Fibroblast of lung (primary cell): ENCODE data around the gene RBBP8. TPM values are rescaled to one million over a fixed set of nuclear protein-coding genes. Genes with fewer than 3 reads are reported as not detected.
A peak's percentile ranks its signal among the peaks of the same experiment; 100 is the strongest.

Source experiments
- DNase-seq, 2 donors: peaks; one replicate each; pipeline versions ENCODE4 v3.0.0 to v3.0.0-alpha.2; 2010; ENCODE audit warnings: low read depth in 2 of 2
- H2AFZ ChIP-seq: 2 replicates; pipeline ENCODE4 v1.5.1; 2012; ENCODE audit warnings: low read length, control low read depth, inconsistent platforms
- H3K27ac ChIP-seq: 2 replicates; pipeline ENCODE4 v1.5.1; 2011; ENCODE audit warnings: low read length, control low read depth; ENCODE audit not compliant: insufficient read depth
- H3K27me3 ChIP-seq: 2 replicates; pipeline ENCODE4 v1.5.1; 2011; ENCODE audit warnings: mild to moderate bottlenecking, low read length; ENCODE audit not compliant: control insufficient read depth, insufficient read depth
- H3K36me3 ChIP-seq: 2 replicates; pipeline ENCODE4 v1.5.1; 2011; ENCODE audit warnings: low read length; ENCODE audit not compliant: control insufficient read depth, insufficient read depth
- H3K4me1 ChIP-seq: 2 replicates; pipeline ENCODE4 v1.5.1; 2011; ENCODE audit warnings: low read length; ENCODE audit not compliant: control insufficient read depth, insufficient read depth; ENCODE audit errors: extremely low read depth
- H3K4me2 ChIP-seq: 2 replicates; pipeline ENCODE4 v1.5.1; 2011; ENCODE audit warnings: low read length, control low read depth; ENCODE audit not compliant: insufficient read depth; ENCODE audit errors: extremely low read depth
- H3K4me3 ChIP-seq, 4 experiments: fragments of 200-600 bp in 1 of 4; sonication (generic) in 1 of 4; replicated peaks in 1 of 4; 2 replicates each; pipeline ENCODE4 v1.5.1; 2011 to 2016; ENCODE audit warnings: low read length in 4 of 4, low read depth in 3 of 4, mild to moderate bottlenecking in 3 of 4, control low read depth in 2 of 4, inconsistent platforms in 1 of 4, mixed read lengths in 1 of 4; ENCODE audit not compliant: insufficient read depth in 1 of 4; ENCODE audit errors: control extremely low read depth in 1 of 4
- H3K79me2 ChIP-seq: 2 replicates; pipeline ENCODE4 v1.5.1; 2012; ENCODE audit warnings: mild to moderate bottlenecking, low read length, inconsistent platforms; ENCODE audit not compliant: control insufficient read depth, insufficient read depth
- H3K9ac ChIP-seq: 2 replicates; pipeline ENCODE4 v1.5.1; 2011; ENCODE audit warnings: mild to moderate bottlenecking, low read length, control low read depth; ENCODE audit not compliant: insufficient read depth
- H3K9me3 ChIP-seq: 2 replicates; pipeline ENCODE4 v1.5.1; 2012; ENCODE audit warnings: low read depth, low read length; ENCODE audit not compliant: control insufficient read depth, insufficient read depth
- H4K20me1 ChIP-seq: 2 replicates; pipeline ENCODE4 v1.5.1; 2011; ENCODE audit warnings: low read length; ENCODE audit not compliant: control insufficient read depth, insufficient read depth; ENCODE audit errors: extremely low read depth
- CTCF ChIP-seq, 2 donors: IDR thresholded peaks in 1 of 2; conservative IDR thresholded peaks in 1 of 2; 1 replicate in 1 of 2; 2 replicates in 1 of 2; pipeline ENCODE4 v1.5.1; 2011 to 2012; ENCODE audit warnings: low read length in 2 of 2, control low read depth in 1 of 2, inconsistent platforms in 1 of 2, low read depth in 1 of 2, mild to moderate bottlenecking in 1 of 2
- EZH2 ChIP-seq: IDR thresholded peaks from 2 replicates; pipeline ENCODE4 v1.5.1; 2012; ENCODE audit warnings: low read length, control low read depth, mild to moderate bottlenecking; ENCODE audit errors: missing control alignments
- polyA plus RNA-seq, 2 donors: library from polyadenylated mRNA; depleted of rRNA in 1 of 2; stranded (reverse) in 1 of 2; unstranded in 1 of 2; fragments of >200 nt; gene quantifications; 2 replicates each; pipeline ENCODE4 v1.2.1, GENCODE V29; 2011 to 2012; ENCODE audit warnings: missing spikeins in 1 of 2
- total RNA-seq: library from RNA; depleted of rRNA; stranded (reverse); fragments of >200 nt; gene quantifications from 2 replicates; pipeline ENCODE4 v1.2.1, GENCODE V29; 2014

RBBP8 gene
- total and polyA plus RNA-seq, 2 donors (not counting 1 experiment from before 2014, with no cell fraction given): 17.8 to 21.0 TPM

GRCh38 chr18:23069481-23069880, 136.4 kb downstream of the RBBP8 start:
- Histone ChIP-seq H3K36me3 (no peaks in the 10 kb centered on the region), H3K27ac (no peak overlapping the region), H3K9me3 (no peaks in the 10 kb centered on the region), H3K79me2 (no peaks in the 10 kb centered on the region), H2AFZ (no peak overlapping the region), H3K9ac (no peak overlapping the region), H3K27me3 (no peaks in the 10 kb centered on the region), H3K4me3 (no peak overlapping the region), H4K20me1 (no peaks in the 10 kb centered on the region), H3K4me2 (no peak overlapping the region), H3K4me1 (no peaks in the 10 kb centered on the region)
- TF ChIP-seq EZH2: no peak
- TF ChIP-seq CTCF (conservative IDR thresholded peaks at IDR 0.05 in 1 of 2, IDR thresholded peaks at IDR 0.05 in 1 of 2; ENCODE audit: low read depth in 1 of 2, low read length in 2 of 2): no peak
- DNase-seq: no peak

GRCh38 chr18:23069898-23070297, 136.8 kb downstream of the RBBP8 start:
- Histone ChIP-seq H3K36me3 (no peaks in the 10 kb centered on the region), H3K79me2 (no peaks in the 10 kb centered on the region)
- TF ChIP-seq EZH2 (no peak), CTCF (conservative IDR thresholded peaks at IDR 0.05 in 1 of 2, IDR thresholded peaks at IDR 0.05 in 1 of 2; ENCODE audit: low read depth in 1 of 2, low read length in 2 of 2) (no peak)

GRCh38 chr18:23071285-23071684, 138.2 kb downstream of the RBBP8 start:
- TF ChIP-seq CTCF (conservative IDR thresholded peaks at IDR 0.05 in 1 of 2, IDR thresholded peaks at IDR 0.05 in 1 of 2; ENCODE audit: low read depth in 1 of 2, low read length in 2 of 2) (no peak), EZH2 (no peak)
- Histone ChIP-seq H3K4me2 (no peak overlapping the region), H2AFZ (no peak overlapping the region), H4K20me1 (no peaks in the 10 kb centered on the region), H3K27ac (no peak overlapping the region), H3K36me3 (no peaks in the 10 kb centered on the region), H3K4me1 (no peaks in the 10 kb centered on the region), H3K9ac (no peak overlapping the region), H3K79me2 (no peaks in the 10 kb centered on the region), H3K27me3 (no peaks in the 10 kb centered on the region), H3K9me3 (no peaks in the 10 kb centered on the region), H3K4me3 (no peak overlapping the region)
- DNase-seq: peak in 1 of 2 donors; percentile 36

More at GRCh38 chr18:23069898-23070297, 136.8 kb downstream of the RBBP8 start:
- Histone ChIP-seq H3K4me3 (no peak overlapping the region), H3K9me3 (no peaks in the 10 kb centered on the region), H2AFZ (no peak overlapping the region), H3K27me3 (no peaks in the 10 kb centered on the region), H3K4me1 (no peaks in the 10 kb centered on the region), H3K9ac (no peak overlapping the region), H4K20me1 (no peaks in the 10 kb centered on the region), H3K27ac (no peak overlapping the region), H3K4me2 (no peak overlapping the region)
- no peak for DNase-seq
